Heart left ventricle (tissue), 16 donors: ENCODE measurements around the gene CACNB2. TPM values are rescaled to one million over a fixed set of nuclear protein-coding genes. Genes with fewer than 3 reads are reported as not detected.

Source experiments
- ATAC-seq, 4 donors: fragments of 200-7000 bp; cut with Tn5 transposase; one replicate each; pipeline ENCODE4 v1.9.1; 2020 to 2022; ENCODE audit warnings: moderate library complexity in 4 of 4, mild to moderate bottlenecking in 3 of 4, moderate number of reproducible peaks in 1 of 4
- DNase-seq, 5 donors: peaks; one replicate each; pipeline ENCODE4 v3.0.0-alpha.2; 2020
- H3K27ac ChIP-seq, 12 donors: fragments of 200-600 bp; sonication (generic) in 4 of 12; one replicate each; pipeline versions ENCODE4 v1.5.0 to v1.8.0; 2016 to 2022; ENCODE audit warnings: mild to moderate bottlenecking in 2 of 12
- H3K27me3 ChIP-seq, 9 donors: fragments of 200-600 bp; sonication (generic) in 2 of 9; one replicate each; pipeline versions ENCODE4 v1.5.1 to v1.8.0; 2016 to 2022; ENCODE audit warnings: mild to moderate bottlenecking in 3 of 9
- H3K36me3 ChIP-seq, 9 donors: fragments of 200-600 bp; sonication (generic) in 2 of 9; one replicate each; pipeline versions ENCODE4 v1.5.0 to v1.8.0; 2018 to 2022; ENCODE audit warnings: mild to moderate bottlenecking in 2 of 9
- H3K4me1 ChIP-seq, 12 donors: fragments of 200-600 bp; sonication (generic) in 4 of 12; one replicate each; pipeline versions ENCODE4 v1.5.0 to v1.8.0; 2016 to 2022; ENCODE audit warnings: mild to moderate bottlenecking in 3 of 12
- H3K4me3 ChIP-seq, 12 donors: fragments of 200-600 bp; sonication (generic) in 4 of 12; one replicate each; pipeline versions ENCODE4 v1.5.0 to v1.8.0; 2017 to 2022; ENCODE audit warnings: mild to moderate bottlenecking in 9 of 12, moderate library complexity in 4 of 12
- H3K9me3 ChIP-seq, 12 donors: fragments of 200-600 bp; sonication (generic) in 4 of 12; one replicate each; pipeline versions ENCODE4 v1.5.0 to v1.8.0; 2016 to 2022; ENCODE audit warnings: mild to moderate bottlenecking in 1 of 12
- CTCF ChIP-seq, 12 donors: fragments of 200-600 bp; sonication (generic) in 4 of 12; IDR thresholded peaks; one replicate each; pipeline versions ENCODE4 v1.5.0 to v1.8.0; 2018 to 2022; ENCODE audit warnings: antibody characterized with exemption in 12 of 12, mild to moderate bottlenecking in 5 of 12
- POLR2A ChIP-seq, 2 donors: fragments of 450-650 bp; IDR thresholded peaks; one replicate each; pipeline ENCODE4 v1.6.1; 2017; ENCODE audit warnings: antibody characterized with exemption in 2 of 2, mild to moderate bottlenecking in 2 of 2, moderate library complexity in 2 of 2
- WGBS, 4 donors: extraction: QIAGEN DNeasy Blood & Tissue Kit in 2 of 4; methylation state at CpG; one replicate each; pipeline versions ENCODE4 v1.1.5 to v1.1.7; 2013 to 2018; 5-methylcytosine and 5-hydroxymethylcytosine counted together
- intact Hi-C, 10 donors: fragments of 100-400 bp; cut with DNase I; formaldehyde crosslinking; loops; one replicate each; pipeline versions ENCODE4 v1.11.1 to v1.14.2; 2022
- polyA plus RNA-seq, 2 donors: library from polyadenylated mRNA; stranded (reverse); fragments of 200-250 nt; gene quantifications; one replicate each; pipeline ENCODE4 v1.2.3, GENCODE V29; 2013
- total RNA-seq, 9 donors: library from RNA; depleted of rRNA in 2 of 9; stranded (reverse); fragments of >200 nt in 2 of 9; fragmentation: NEBNext Ultra II Directional in 3 of 9; extraction: Animal tissue kit (Norgen Biotek cat#: 25700) in 3 of 9; gene quantifications; one replicate each; pipeline versions ENCODE4 v1.1.0 to v1.2.4, GENCODE V29; 2016 to 2023
- donor health status: ischemic (EF 13 %, LVEDD 7.1; RV severe dilation, severe dysfunction).
- donor health status: healthy with polysubstance abuse.
- donor health status: DM: no; HTN: yes; CAD: no.
- donor health status: DM: no; HTN: no; CAD: no.
- donor health status: ischemic (EF 25% LVEDD 6.9; RV normal size, moderate dysfunction).
- donor health status: ischemic (EF 25% LVEDD 5.7; RV mildly dilated, moderate dysfunction).
- donor health status: healthy.
- donor health status: DM: yes; HTN: yes; CAD: no.
- donor health status: ischemic (EF 35%, LVEDD 5.7; RV mildly dilated, moderate dysfunction).
- donor health status: nonischemic (EF 11% LVEDD 7.7; RV severe dilation, severe dysfunction).
- donor health status: DM: yes; HTN: yes; CAD: no.
- donor health status: PGD.
- donor health status: ischemic (EF 29% LVEDD 5.4; RV normal size, mild dysfunction).
- donor health status: nonischemic (EF 23%, LVEDD 6.1; RV moderate dilation, normal function).

CACNB2 gene
- total and polyA plus RNA-seq, 11 donors, result 11.4 to 63.2 (median 33.2) TPM

GRCh38 chr10:18572959-18573561 lies 432.8 kb downstream of the CACNB2 start:
- Histone ChIP-seq H3K27me3 (no peaks in the 10 kb centered on the region), H3K4me1 (no peaks in the 10 kb centered on the region), H3K36me3 (peaks cover 0 to 27% (median 0%) of the 10 kb centered on the region in 9 donors), H3K9me3 (peaks cover 0 to 13% (median 0%) of the 10 kb centered on the region in 12 donors), H3K27ac (no peak overlapping the region), H3K4me3 (no peak overlapping the region)
- WGBS, 4 donors, result 85 to 98% (median 91%) methylated on average over 8 of the region's 8 CpGs
- intact Hi-C loops, result no loop called here
- DNase-seq, result no peak
- no peak for TF ChIP-seq CTCF (IDR thresholded peaks at IDR 0.05)
- no peak for TF ChIP-seq POLR2A (IDR thresholded peaks at IDR 0.05)
- no peak for ATAC-seq

GRCh38 chr10:18576586-18576985 lies 436.4 kb downstream of the CACNB2 start:
- intact Hi-C loops, result no loop called here
- DNase-seq (no peak), ATAC-seq (no peak)
- Histone ChIP-seq H3K27ac (no peak overlapping the region), H3K4me3 (no peak overlapping the region), H3K27me3 (no peaks in the 10 kb centered on the region), H3K36me3 (peaks cover 0 to 60% (median 14%) of the 10 kb centered on the region in 9 donors), H3K9me3 (peaks cover 0 to 3% (median 0%) of the 10 kb centered on the region in 12 donors), H3K4me1 (no peaks in the 10 kb centered on the region)
- TF ChIP-seq CTCF (IDR thresholded peaks at IDR 0.05) (no peak), POLR2A (IDR thresholded peaks at IDR 0.05) (no peak)
- WGBS, 4 donors, result 93 to 98% (median 97%) methylated on average over 6 of the region's 6 CpGs

- H3K27me3 ChIP-seq, result no peaks in the 10 kb centered on the region
- DNase-seq (no peak), ATAC-seq (no peak)
- intact Hi-C loops, result no loop called here
- H3K36me3 ChIP-seq, result peaks cover 0 to 64% (median 14%) of the 10 kb centered on the region in 9 donors
- peaks cover 0 to 3% (median 0%) of the 10 kb centered on the region in 12 donors for H3K9me3 ChIP-seq
- no peak overlapping the region for H3K27ac ChIP-seq
- TF ChIP-seq POLR2A (IDR thresholded peaks at IDR 0.05) (no peak), CTCF (IDR thresholded peaks at IDR 0.05) (no peak)
- 92 to 97% (median 94%) methylated on average over 15 of the region's 15 CpGs for WGBS, 4 donors
- peaks cover 0 to 6% (median 0%) of the 10 kb centered on the region in 12 donors for H3K4me1 ChIP-seq
- H3K4me3 ChIP-seq, result no peak overlapping the region
Measured at GRCh38 chr10:18577823-18578685, 437.8 kb downstream of the CACNB2 start.

- Histone ChIP-seq H3K36me3 (peaks cover 0 to 53% (median 24%) of the 10 kb centered on the region in 9 donors), H3K9me3 (peaks cover 0 to 3% (median 0%) of the 10 kb centered on the region in 12 donors), H3K4me3 (no peak overlapping the region), H3K27ac (no peak overlapping the region), H3K27me3 (no peaks in the 10 kb centered on the region), H3K4me1 (peaks cover 0 to 6% (median 0%) of the 10 kb centered on the region in 12 donors)
- DNase-seq (no peak), ATAC-seq (no peak)
- 53 to 62% (median 55%) methylated on average over 3 of the region's 3 CpGs for WGBS, 4 donors
- TF ChIP-seq CTCF (IDR thresholded peaks at IDR 0.05) (no peak), POLR2A (IDR thresholded peaks at IDR 0.05) (no peak)
- intact Hi-C loops, result no loop called here
Measured at GRCh38 chr10:18582803-18583202, 442.6 kb downstream of the CACNB2 start.
